Smooth muscle cell (in vitro differentiated cells): Measurements from ENCODE around the gene ZFTA. TPM values are rescaled to one million over a fixed set of nuclear protein-coding genes. Genes with fewer than 3 reads are reported as not detected.

Source experiments
- DNase-seq: peaks from one replicate; lab custom pipeline; 2025; ENCODE audit not compliant: unreplicated experiment; lab: John Stamatoyannopoulos, UW
- H2AFZ ChIP-seq: fragments of 200-600 bp; sonication (generic); 2 replicates; pipeline ENCODE4 v1.6.0; 2016; ENCODE audit warnings: antibody characterized with exemption, low read depth, mild to moderate bottlenecking
- H3F3A ChIP-seq: fragments of 200-600 bp; sonication (generic); 2 replicates; pipeline ENCODE4 v1.6.0; 2017; ENCODE audit warnings: antibody characterized with exemption, low read depth
- H3K27ac ChIP-seq: fragments of 200-600 bp; sonication (generic); 2 replicates; pipeline ENCODE4 v1.5.1; 2016; ENCODE audit warnings: low read depth, mild to moderate bottlenecking
- H3K27me3 ChIP-seq: fragments of 200-600 bp; sonication (generic); 2 replicates; pipeline ENCODE4 v1.6.1; 2016; ENCODE audit warnings: low read depth, mild to moderate bottlenecking
- H3K36me3 ChIP-seq: fragments of 200-600 bp; sonication (generic); 2 replicates; pipeline ENCODE4 v1.5.1; 2016; ENCODE audit warnings: low read depth
- H3K4me1 ChIP-seq: fragments of 200-600 bp; sonication (generic); 2 replicates; pipeline ENCODE4 v1.5.1; 2016; ENCODE audit warnings: low read depth
- H3K4me2 ChIP-seq: fragments of 200-600 bp; sonication (generic); 2 replicates; pipeline ENCODE4 v1.6.0; 2016; ENCODE audit warnings: mild to moderate bottlenecking
- H3K4me3 ChIP-seq: fragments of 200-600 bp; sonication (generic); 2 replicates; pipeline ENCODE4 v1.5.1; 2016; ENCODE audit warnings: mild to moderate bottlenecking
- H3K79me2 ChIP-seq: fragments of 200-600 bp; sonication (generic); 2 replicates; pipeline ENCODE4 v1.6.0; 2016; ENCODE audit warnings: low read depth, mild to moderate bottlenecking
- H3K9ac ChIP-seq: fragments of 200-600 bp; sonication (generic); 2 replicates; pipeline ENCODE4 v1.6.0; 2016; ENCODE audit warnings: low read depth
- H3K9me3 ChIP-seq: fragments of 200-600 bp; sonication (generic); replicated peaks from 2 replicates; pipeline ENCODE4 v1.5.1; 2016; ENCODE audit warnings: low read depth
- H4K20me1 ChIP-seq: fragments of 200-600 bp; sonication (generic); 2 replicates; pipeline ENCODE4 v1.6.0; 2016; ENCODE audit warnings: low read depth
- WGBS: methylation state at CpG from one replicate; pipeline ENCODE4 v1.1.7; 2016; ENCODE audit warnings: low lambda C conversion rate; 5-methylcytosine and 5-hydroxymethylcytosine counted together
- polyA plus RNA-seq: library from polyadenylated mRNA; unstranded; fragments of >200 nt; fragmentation: Nextera tagmentation; extraction: Ambion mirVana; gene quantifications from 2 replicates; pipeline ENCODE4 v1.2.1, GENCODE V29; 2016
- total RNA-seq: library from RNA; depleted of rRNA; stranded (reverse); fragments of >200 nt; gene quantifications from 2 replicates; pipeline ENCODE4 v1.2.3, GENCODE V29; 2014
- TF ChIP-seq, protein P1 (sequence below): fragments of 200-600 bp; sonication (generic); IDR thresholded peaks from 2 replicates; pipeline ENCODE4 v1.5.1; 2017; ENCODE audit warnings: borderline replicate concordance, mild to moderate bottlenecking, antibody characterized with exemption; ENCODE audit not compliant: insufficient read depth, poor library complexity, severe bottlenecking

ZFTA gene
- total and polyA plus RNA-seq, 2 experiments from 2014 or later: 11.1 to 14.9 TPM

DNA sequence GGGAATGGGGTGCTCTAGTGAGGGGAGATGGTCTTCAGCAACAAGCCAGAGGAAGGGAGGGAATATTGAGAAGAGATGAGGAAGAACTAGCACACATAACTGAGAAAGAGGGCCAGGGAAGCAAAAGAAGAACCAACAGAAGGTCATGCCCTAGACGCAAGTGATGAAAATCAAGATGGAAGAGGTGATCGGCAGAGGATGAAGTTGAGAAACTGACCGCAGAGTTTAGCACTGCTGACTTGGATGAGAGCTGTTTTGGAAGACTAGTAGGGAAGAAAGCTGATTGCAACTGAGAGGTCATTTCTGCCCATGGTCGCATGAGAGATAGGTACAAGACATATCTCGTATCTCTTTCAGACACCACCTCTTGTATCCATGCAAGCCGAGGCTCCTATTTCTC is 47.6 kb upstream of the ZFTA start:
- peaks cover 57% of the 10 kb centered on the region for H4K20me1 ChIP-seq
- H3K4me3 ChIP-seq: no peak overlapping the region
- no peak for DNase-seq
- H3K4me2 ChIP-seq: no peak overlapping the region
- no peaks in the 10 kb centered on the region for H3F3A ChIP-seq
- H3K9ac ChIP-seq: no peak overlapping the region
- peaks cover 22% of the 10 kb centered on the region for H3K4me1 ChIP-seq
- no peaks in the 10 kb centered on the region for H3K9me3 ChIP-seq
- TF ChIP-seq, protein P1, sequence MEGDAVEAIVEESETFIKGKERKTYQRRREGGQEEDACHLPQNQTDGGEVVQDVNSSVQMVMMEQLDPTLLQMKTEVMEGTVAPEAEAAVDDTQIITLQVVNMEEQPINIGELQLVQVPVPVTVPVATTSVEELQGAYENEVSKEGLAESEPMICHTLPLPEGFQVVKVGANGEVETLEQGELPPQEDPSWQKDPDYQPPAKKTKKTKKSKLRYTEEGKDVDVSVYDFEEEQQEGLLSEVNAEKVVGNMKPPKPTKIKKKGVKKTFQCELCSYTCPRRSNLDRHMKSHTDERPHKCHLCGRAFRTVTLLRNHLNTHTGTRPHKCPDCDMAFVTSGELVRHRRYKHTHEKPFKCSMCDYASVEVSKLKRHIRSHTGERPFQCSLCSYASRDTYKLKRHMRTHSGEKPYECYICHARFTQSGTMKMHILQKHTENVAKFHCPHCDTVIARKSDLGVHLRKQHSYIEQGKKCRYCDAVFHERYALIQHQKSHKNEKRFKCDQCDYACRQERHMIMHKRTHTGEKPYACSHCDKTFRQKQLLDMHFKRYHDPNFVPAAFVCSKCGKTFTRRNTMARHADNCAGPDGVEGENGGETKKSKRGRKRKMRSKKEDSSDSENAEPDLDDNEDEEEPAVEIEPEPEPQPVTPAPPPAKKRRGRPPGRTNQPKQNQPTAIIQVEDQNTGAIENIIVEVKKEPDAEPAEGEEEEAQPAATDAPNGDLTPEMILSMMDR: no peak
- no peaks in the 10 kb centered on the region for H3K27me3 ChIP-seq
- H3K36me3 ChIP-seq: no peaks in the 10 kb centered on the region
- WGBS: 96% methylated on average over 6 of the region's 6 CpGs
- no peak overlapping the region for H2AFZ ChIP-seq
- peaks cover 41% of the 10 kb centered on the region for H3K79me2 ChIP-seq
- H3K27ac ChIP-seq: no peak overlapping the region

DNA sequence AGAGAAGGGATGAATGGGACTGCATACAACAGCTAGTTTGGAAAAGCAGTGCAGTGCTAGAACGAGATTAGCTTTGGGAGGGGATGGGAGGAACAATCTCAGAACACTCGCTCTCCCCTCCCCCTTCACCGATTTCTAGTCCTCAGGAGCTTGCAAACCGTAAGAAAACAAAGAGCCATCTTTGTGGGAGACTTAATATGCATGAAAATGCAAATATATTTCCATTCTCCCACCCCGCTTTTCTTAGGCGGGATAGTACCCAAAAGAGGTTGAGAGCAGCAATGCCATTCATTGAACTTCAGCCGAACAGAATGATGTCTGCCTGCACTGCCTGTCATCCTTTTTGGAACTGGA is 45.8 kb upstream of the ZFTA start:
- Histone ChIP-seq H4K20me1 (peaks cover 50% of the 10 kb centered on the region), H2AFZ (no peak overlapping the region), H3K27me3 (no peaks in the 10 kb centered on the region), H3K9ac (peak overlapping the region; percentile 82), H3K4me2 (peak overlapping the region; percentile 99), H3K9me3 (no peaks in the 10 kb centered on the region), H3K4me1 (peaks cover 22% of the 10 kb centered on the region), H3K36me3 (no peaks in the 10 kb centered on the region), H3K79me2 (peaks cover 41% of the 10 kb centered on the region), H3K27ac (peak overlapping the region; percentile 24), H3K4me3 (peak overlapping the region; percentile 66), H3F3A (no peaks in the 10 kb centered on the region)
- TF ChIP-seq, protein P1: no peak
- no peak for DNase-seq
- WGBS: 4% methylated on average over 7 of the region's 7 CpGs

DNA sequence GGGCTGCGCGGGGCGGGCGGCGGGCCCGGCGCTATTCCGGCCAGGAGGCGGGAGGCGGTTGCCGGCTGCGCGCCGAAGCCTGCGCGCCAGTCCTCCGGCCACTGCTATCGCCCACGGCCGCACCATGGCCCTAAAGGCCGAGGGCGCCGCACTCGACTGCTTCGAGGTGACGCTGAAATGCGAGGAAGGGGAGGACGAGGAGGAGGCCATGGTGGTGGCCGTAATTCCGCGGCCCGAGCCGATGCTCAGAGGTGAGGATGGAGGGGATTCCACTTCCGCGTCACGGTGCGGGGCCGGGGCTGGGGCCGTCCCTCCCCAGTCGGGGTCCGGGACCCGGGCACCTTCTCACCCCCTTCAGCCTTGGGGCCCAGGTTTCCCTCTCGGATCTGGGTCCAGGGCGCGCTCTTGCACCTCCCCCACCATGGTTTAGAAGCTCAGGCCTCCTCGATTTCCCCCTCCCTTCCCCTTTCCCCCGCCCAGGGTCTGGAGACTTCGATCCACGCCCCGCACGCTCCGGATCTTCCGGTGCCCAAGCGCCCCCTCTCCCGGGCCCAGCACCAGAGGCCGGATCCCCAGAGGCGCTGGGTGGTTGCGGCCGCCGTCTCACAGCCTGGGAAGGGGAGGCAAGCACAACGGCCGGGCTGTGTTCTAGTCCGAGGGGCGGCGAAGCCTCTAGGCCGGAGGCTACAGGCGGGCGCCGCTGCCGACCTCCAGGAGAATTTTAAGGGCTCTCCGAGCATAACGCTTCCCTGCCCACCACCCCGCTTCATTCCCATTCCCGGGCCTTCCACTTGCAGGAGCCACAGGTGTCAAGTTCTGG is 45.2 kb upstream of the ZFTA start:
- Histone ChIP-seq H3K27ac (peak overlapping the region; percentile 24), H3K9ac (peak overlapping the region; percentile 82), H3K27me3 (no peaks in the 10 kb centered on the region), H3K36me3 (no peaks in the 10 kb centered on the region), H3K4me3 (peak overlapping the region; percentile 66), H3K4me1 (peaks cover 22% of the 10 kb centered on the region), H3K4me2 (peak overlapping the region; percentile 99), H3F3A (no peaks in the 10 kb centered on the region), H2AFZ (no peak overlapping the region), H4K20me1 (peaks cover 48% of the 10 kb centered on the region), H3K79me2 (peaks cover 41% of the 10 kb centered on the region), H3K9me3 (no peaks in the 10 kb centered on the region)
- peak; percentile 38 for DNase-seq
- WGBS: under 1% methylated on average over 49 of the region's 74 CpGs
- TF ChIP-seq, protein P1: no peak
